HUES48 (cell line): ENCODE results near the gene OBP2A.
"Not testable (repeated sequence)": the region's sequence is repeated elsewhere in the genome, so short reads cannot be mapped to it uniquely, and the experiment has no call there.

ENCODE experiments used
- H3K27ac ChIP-seq: one replicate; pipeline ENCODE4 v1.7.0; 2013; ENCODE audit warnings: low read depth, low read length, inconsistent platforms
- H3K27me3 ChIP-seq: 2 replicates; pipeline ENCODE4 v1.6.1; 2013; ENCODE audit warnings: mild to moderate bottlenecking, low read length; ENCODE audit not compliant: control insufficient read depth, insufficient read depth
- H3K36me3 ChIP-seq: 2 replicates; pipeline ENCODE4 v1.6.1; 2013; ENCODE audit warnings: low read length; ENCODE audit not compliant: control insufficient read depth, insufficient read depth
- H3K4me1 ChIP-seq: 2 replicates; pipeline ENCODE4 v1.6.1; 2013; ENCODE audit warnings: mild to moderate bottlenecking, low read length; ENCODE audit not compliant: control insufficient read depth, insufficient read depth
- H3K4me3 ChIP-seq: 2 replicates; pipeline ENCODE4 v1.5.1; 2013; ENCODE audit warnings: mild to moderate bottlenecking, low read depth, low read length
- H3K9ac ChIP-seq: 2 replicates; pipeline ENCODE4 v1.6.1; 2013; ENCODE audit warnings: mild to moderate bottlenecking, low read depth, low read length, moderate library complexity
- H3K9me3 ChIP-seq: 2 replicates; pipeline ENCODE4 v1.6.1; 2013; ENCODE audit warnings: low read length; ENCODE audit not compliant: control insufficient read depth, insufficient read depth

Gene OBP2A

DNA sequence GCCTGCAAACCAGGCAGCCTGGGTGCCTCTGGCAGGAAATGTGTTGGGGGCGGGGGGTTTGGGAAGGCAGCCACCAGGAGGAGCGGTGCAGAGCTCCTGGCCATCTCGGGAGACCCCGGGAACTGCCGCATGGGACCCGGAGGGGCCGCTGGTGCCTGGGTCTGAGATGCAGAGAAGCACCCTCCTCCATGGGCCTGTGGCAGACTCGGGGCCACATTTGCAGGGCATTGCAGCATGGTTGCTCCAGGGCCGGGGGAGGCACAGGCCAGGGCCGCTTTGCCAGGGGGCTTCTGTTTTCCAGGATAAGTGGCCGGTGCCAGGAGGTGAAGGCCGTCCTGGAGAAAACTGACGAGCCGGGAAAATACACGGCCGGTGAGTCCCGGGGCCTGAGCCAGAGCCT, 23.0 kb upstream of the OBP2A start:
- Histone ChIP-seq H3K9me3 (no peaks in the 10 kb centered on the region), H3K9ac (no peak overlapping the region), H3K4me1 (peaks cover 5% of the 10 kb centered on the region; the same call in 1 of the 2 replicates), H3K36me3 (no peaks in the 10 kb centered on the region), H3K27me3 (no peaks in the 10 kb centered on the region), H3K4me3 (no peak overlapping the region), H3K27ac (no peak overlapping the region)

DNA sequence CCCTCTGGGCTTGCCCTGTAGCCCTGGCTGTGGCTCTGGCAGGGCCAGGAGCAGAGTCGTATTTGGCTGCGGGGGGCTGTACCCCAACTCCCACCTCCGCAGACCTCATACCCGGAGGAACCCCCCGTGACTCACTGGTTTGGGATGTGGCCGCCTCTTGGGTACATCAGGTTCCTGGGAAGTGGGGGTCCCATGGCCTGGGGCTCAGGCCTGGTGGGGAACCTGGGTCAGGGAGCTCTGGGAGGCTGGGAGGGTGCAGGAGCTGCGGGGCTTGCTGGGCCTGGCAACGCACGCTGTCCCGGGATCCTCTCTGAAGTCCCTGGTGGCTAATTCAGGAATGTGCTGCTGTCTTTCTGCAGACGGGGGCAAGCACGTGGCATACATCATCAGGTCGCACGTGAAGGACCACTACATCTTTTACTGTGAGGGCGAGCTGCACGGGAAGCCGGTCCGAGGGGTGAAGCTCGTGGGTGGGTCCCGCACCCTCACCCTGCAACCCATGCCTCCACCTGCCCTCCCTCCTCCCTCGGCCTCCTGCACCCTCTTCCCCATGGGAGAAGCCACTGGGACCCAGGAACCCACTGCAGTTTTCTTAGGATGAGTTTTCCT, 22.3 kb upstream of the OBP2A start:
- Histone ChIP-seq H3K36me3 (no peaks in the 10 kb centered on the region), H3K4me1 (peaks cover 5% of the 10 kb centered on the region; the same call in 1 of the 2 replicates), H3K9ac (no peak overlapping the region), H3K9me3 (no peaks in the 10 kb centered on the region), H3K4me3 (no peak overlapping the region), H3K27me3 (no peaks in the 10 kb centered on the region), H3K27ac (no peak overlapping the region)

DNA sequence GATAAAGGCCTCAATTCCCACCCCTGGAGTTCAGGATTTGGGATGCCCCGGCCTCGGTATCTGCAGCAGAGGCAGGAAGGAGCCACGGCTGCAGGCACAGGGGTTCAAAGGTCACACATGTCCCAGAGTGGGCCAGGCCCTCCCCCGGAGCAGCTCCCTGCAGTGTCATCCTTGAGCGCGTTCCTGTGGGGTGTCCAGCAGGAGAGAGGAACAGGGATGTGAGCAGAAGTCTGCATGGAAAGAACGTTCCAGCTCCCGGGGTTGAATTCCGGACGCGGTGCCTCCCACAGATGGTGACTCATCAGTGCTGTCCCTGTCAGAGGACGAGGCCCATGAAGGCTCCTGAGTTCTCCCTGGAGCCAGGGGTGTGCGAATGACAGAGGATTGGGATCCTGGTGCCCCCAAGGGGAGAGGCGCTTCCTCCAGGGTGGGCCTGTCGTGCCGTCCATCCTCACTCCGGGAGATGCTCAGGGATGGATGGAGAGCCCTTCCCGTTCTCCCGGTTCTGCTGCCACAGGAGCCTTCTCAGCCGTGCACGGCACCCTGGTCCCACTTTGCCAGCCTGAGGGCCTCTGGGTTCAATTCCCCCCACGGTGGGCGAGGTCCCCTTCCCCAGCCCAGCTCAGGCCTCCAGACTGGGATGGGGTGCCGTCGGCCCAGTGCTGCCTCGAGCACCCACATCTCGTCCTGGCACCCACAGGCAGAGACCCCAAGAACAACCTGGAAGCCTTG, 21.6 kb upstream of the OBP2A start:
- no peak overlapping the region for H3K27ac ChIP-seq
- H3K9me3 ChIP-seq, result no peaks in the 10 kb centered on the region
- no peaks in the 10 kb centered on the region for H3K27me3 ChIP-seq
- no peaks in the 10 kb centered on the region for H3K36me3 ChIP-seq
- peaks cover 5% of the 10 kb centered on the region; the same call in 1 of the 2 replicates for H3K4me1 ChIP-seq
- H3K4me3 ChIP-seq, result no peak overlapping the region
- no peak overlapping the region for H3K9ac ChIP-seq

DNA sequence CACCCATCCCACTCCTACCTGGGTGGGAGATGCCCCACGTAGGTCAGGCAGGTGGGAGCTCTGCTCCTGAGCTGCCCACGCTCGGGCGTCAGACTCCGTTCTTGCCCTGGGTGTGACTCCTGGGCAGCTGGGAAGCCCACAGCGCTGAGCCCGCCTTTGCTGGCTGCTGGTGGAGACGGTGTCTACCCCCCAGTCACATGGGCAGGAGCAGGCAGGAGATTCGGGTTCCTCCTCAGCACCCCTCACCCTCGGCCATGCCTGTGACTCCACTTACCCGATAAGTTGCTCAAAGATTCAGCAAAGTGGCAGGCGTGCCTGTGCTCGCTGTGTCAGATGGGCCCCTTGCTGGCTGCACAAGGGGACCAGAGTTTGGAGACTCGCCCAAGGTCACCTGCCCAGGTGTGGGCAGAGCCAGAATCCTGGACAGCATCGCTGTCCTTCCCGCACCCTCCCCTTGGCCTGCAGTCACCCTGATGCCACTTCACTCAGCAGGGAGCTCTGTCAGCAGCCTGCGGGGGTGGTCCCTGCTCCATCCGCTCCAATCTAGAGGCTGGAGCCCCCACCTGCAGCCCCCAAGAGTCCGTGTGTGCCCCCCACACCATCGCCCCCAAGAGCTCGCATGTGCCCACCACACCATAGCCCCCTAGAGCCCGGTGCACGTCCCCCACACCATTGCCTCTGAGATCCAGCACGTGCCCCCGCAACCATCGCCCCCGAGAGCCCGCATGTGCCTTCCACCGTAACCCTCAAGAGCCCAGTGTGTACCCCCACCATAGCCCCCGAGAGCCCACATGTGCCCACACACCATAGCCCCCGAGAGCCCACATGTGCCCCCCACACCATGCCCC, 20.5 kb upstream of the OBP2A start:
- no peak overlapping the region for H3K4me3 ChIP-seq
- H3K27ac ChIP-seq, result no peak overlapping the region
- H3K9ac ChIP-seq, result no peak overlapping the region
- no peaks in the 10 kb centered on the region for H3K27me3 ChIP-seq
- no peaks in the 10 kb centered on the region for H3K36me3 ChIP-seq
- H3K9me3 ChIP-seq, result no peaks in the 10 kb centered on the region
- H3K4me1 ChIP-seq, result peaks cover 5% of the 10 kb centered on the region; the same call in 1 of the 2 replicates

DNA sequence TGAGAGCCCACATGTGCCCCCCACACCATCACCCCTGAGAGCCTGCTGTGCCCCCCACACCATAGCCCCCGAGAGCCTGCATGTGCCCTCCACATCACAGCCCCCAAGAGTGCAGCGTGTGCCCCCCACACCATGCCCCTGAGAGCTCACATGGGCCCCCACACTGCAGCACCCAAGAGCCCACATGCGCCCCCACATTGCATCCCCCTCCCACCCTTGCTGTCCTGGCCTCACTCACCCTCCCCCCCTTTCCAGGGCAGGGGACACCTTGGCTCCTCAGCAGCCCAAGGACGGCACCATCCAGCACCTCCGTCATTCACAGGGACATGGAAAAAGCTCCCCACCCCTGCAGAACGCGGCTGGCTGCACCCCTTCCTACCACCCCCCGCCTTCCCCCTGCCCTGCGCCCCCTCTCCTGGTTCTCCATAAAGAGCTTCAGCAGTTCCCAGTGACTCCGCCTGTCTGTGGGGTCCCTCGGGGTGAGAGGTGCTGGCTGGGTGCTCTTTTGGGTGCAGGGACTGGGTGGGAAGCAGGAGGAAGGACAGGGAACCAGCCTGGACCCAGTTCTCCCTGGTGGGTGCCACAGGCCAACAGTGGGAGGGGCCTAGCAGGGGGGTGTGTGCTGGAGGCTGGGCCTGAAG, 19.7 kb upstream of the OBP2A start:
- H3K4me3 ChIP-seq, result no peak overlapping the region
- H3K4me1 ChIP-seq, result peaks cover 5% of the 10 kb centered on the region; the same call in 1 of the 2 replicates
- no peaks in the 10 kb centered on the region for H3K9me3 ChIP-seq
- H3K27me3 ChIP-seq, result no peaks in the 10 kb centered on the region
- no peak overlapping the region for H3K9ac ChIP-seq
- no peak overlapping the region for H3K27ac ChIP-seq
- no peaks in the 10 kb centered on the region for H3K36me3 ChIP-seq

DNA sequence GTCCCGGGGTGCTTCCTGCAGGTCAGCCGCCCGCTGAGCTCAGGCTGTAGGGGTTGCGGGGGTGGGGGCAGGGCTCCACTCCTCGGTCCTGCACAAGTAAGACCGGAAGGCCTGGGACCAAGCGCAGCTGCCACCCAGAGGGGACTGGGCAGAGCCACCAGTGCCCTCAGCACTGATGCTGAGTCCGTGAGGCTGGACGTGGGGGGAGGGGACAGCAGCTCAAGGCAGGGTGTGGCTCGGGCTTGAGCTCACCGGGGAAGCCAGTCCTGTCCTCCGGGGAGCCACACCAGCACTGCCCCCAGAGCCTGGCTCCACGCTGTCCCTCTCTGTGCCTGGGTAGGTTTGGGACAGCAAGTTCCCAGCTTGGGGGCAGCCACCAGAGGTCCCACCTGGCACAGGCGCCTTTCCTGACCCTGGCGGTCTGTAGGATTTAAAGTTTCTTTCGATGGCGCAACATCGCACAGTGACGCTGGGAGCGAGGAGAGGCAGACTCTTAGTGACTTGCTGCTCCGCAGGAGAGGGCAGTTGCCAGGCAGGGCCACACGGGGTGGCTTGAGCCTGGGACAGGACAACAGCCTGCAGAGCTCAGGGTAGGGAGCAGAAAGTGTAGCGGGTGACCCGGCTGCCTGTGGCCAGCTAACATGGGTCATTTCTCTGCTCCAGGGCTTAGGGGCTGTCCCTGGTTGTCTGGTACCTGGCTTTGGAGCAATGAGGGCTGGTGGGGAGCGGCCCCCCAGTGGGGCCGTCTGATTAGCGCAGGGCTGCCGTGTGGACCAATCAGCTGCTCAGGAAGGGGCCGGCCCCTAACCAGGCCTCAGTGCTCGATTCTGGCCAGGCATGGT, 19.0 kb upstream of the OBP2A start:
- no peaks in the 10 kb centered on the region for H3K36me3 ChIP-seq
- no peak overlapping the region for H3K4me3 ChIP-seq
- no peaks in the 10 kb centered on the region for H3K9me3 ChIP-seq
- no peak overlapping the region for H3K27ac ChIP-seq
- no peaks in the 10 kb centered on the region for H3K27me3 ChIP-seq
- peaks cover 5% of the 10 kb centered on the region; the same call in 1 of the 2 replicates for H3K4me1 ChIP-seq
- H3K9ac ChIP-seq, result no peak overlapping the region

DNA sequence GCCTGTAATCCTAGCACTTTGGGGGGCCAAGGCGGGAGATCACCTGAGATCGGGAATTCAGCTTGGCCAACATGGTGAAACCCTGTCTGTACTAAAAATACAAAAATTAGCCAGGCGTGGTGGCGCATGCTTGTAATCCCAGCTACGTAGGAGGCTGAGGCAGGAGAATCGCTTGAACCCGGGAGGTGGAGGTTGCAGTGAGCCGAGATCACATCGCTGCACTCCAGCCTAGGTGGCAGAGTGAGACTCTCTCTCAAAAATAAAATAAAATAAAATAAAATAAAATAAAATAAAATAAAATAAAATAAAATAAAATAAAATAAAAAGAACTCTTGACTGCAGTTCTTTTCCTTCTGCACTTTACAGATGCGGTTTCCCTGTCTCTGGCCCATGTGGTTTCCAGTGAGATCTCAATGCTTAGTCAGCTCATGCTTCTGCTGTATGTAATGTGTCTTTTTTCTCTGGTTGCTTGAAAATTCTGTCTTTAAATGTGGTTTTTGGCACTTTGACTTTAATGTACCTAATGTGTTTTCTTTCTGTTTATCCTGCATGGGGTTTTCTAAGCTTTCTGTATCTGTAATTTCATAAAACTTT, 17.0 kb upstream of the OBP2A start:
- H3K36me3 ChIP-seq, H3K4me3 ChIP-seq, H3K27me3 ChIP-seq, H3K9me3 ChIP-seq, H3K4me1 ChIP-seq, H3K9ac ChIP-seq, H3K27ac ChIP-seq: not testable (repeated sequence)

DNA sequence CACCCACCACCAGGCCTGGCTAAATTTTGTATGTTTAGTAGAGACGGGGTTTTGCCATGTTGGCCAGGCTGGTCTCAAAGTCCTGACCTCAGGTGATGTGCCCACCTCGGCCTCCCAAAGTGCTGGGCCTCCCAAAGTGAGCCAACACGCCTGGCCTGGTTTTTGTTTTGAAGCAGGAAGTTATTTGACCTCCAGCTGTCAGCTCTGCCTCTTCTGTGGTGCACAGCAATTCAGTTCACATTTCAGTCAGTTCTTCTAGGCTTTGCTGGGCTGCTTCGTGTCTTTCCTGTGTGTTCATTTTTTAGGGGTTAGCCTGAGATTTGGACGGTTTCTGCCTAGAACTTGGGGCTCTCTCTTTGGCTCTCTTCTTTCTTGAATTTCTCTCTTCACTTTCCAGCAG, 15.8 kb upstream of the OBP2A start:
- Histone ChIP-seq H3K4me1 (peaks cover 5% of the 10 kb centered on the region; the same call in 1 of the 2 replicates), H3K4me3 (no peak overlapping the region), H3K9me3 (no peaks in the 10 kb centered on the region), H3K27ac (no peak overlapping the region), H3K36me3 (no peaks in the 10 kb centered on the region), H3K27me3 (no peaks in the 10 kb centered on the region), H3K9ac (no peak overlapping the region)

DNA sequence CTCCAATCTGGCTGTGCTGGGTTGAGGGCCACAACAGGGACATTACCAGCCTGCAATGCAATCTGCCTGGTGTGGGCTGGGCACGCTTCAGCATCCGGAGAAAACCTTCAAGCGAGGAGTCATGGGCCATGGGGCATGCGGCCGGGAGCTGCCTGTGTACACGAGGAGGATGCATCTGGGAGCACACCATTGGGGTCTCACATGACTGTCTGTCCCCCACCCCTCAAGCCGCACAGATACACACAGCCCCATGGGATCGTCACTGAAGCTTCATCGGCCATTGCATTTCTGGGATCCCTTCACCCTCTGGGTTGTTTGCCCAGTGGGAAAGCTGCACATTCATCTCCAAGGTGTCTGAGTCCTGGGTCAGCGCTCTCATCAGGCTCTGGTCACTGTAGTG, 14.8 kb upstream of the OBP2A start:
- Histone ChIP-seq H3K9me3 (no peaks in the 10 kb centered on the region), H3K27me3 (no peaks in the 10 kb centered on the region), H3K4me3 (no peak overlapping the region), H3K36me3 (no peaks in the 10 kb centered on the region), H3K27ac (no peak overlapping the region), H3K9ac (no peak overlapping the region), H3K4me1 (peaks cover 5% of the 10 kb centered on the region; the same call in 1 of the 2 replicates)

DNA sequence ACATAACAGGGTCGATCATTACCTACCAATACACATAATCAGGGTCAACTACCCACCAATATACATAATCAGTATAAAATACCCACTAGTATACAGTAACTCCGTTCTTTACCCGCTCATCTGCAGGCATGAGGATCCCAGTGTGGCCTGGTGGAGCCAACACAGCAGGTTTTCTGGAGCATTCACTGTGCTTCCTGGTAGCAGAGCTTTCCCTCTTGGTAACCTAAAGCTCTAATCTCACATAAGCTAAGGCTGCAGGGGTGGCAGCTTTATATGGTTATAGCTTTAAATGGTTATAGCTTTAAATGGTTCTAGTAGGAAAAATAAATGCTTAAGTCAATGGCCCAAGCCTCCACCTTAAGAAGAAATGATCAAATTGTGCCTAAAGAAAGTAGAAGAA, 12.8 kb upstream of the OBP2A start:
- no peaks in the 10 kb centered on the region for H3K27me3 ChIP-seq
- H3K9ac ChIP-seq, result no peak overlapping the region
- H3K36me3 ChIP-seq, result no peaks in the 10 kb centered on the region
- no peak overlapping the region for H3K27ac ChIP-seq
- H3K9me3 ChIP-seq, result no peaks in the 10 kb centered on the region
- H3K4me1 ChIP-seq, result no peaks in the 10 kb centered on the region
- no peak overlapping the region for H3K4me3 ChIP-seq
